HG03175 (cell line): ENCODE data around the gene FAM240B.

ENCODE experiments used
- ATAC-seq: cut with Tn5 transposase; IDR thresholded peaks from one replicate; pipeline ENCODE4 v1.9.1; 2021; ENCODE audit warnings: mild to moderate bottlenecking, moderate library complexity; ENCODE audit not compliant: unreplicated experiment

The FAM240B gene

GRCh38 chr9:38671372-38671731 lies 48.6 kb downstream of the FAM240B start:
- ATAC-seq, result no peak

- ATAC-seq, result no peak
These were observed 49.2 kb downstream of the FAM240B start for GRCh38 chr9:38670542-38671371.

- ATAC-seq, result no peak
These were observed 51.0 kb downstream of the FAM240B start for GRCh38 chr9:38668791-38669466.

- ATAC-seq, result no peak
These were observed 57.0 kb downstream of the FAM240B start for GRCh38 chr9:38662763-38663593.

GRCh38 chr9:38659538-38659937 lies 60.4 kb downstream of the FAM240B start:
- ATAC-seq, result no peak

- ATAC-seq, result no peak
These were observed 63.0 kb downstream of the FAM240B start for GRCh38 chr9:38656896-38657295.

- ATAC-seq, result no peak
These were observed 67.4 kb downstream of the FAM240B start for GRCh38 chr9:38652486-38652885.

GRCh38 chr9:38652044-38652443 lies 67.9 kb downstream of the FAM240B start:
- ATAC-seq, result no peak

GRCh38 chr9:38651400-38652042 lies 68.4 kb downstream of the FAM240B start:
- ATAC-seq, result no peak

- ATAC-seq, result no peak
These were observed 69.4 kb downstream of the FAM240B start for GRCh38 chr9:38650564-38650963.

GRCh38 chr9:38649731-38650363 lies 70.1 kb downstream of the FAM240B start:
- no peak for ATAC-seq

- no peak for ATAC-seq
These were observed 75.3 kb downstream of the FAM240B start for GRCh38 chr9:38644601-38645000.
